OCI-LY3 (cell line): ENCODE measurements around the gene ZNF597.

Experiments
- EZH2phosphoT487 ChIP-seq: fragments of 200-600 bp; shearing (Covaris generic); IDR thresholded peaks from 2 replicates; pipeline ENCODE4 v1.6.1; 2018; ENCODE audit warnings: antibody characterized with exemption, mixed run types, low read depth
- TF ChIP-seq, protein P1 (sequence below): fragments of 200-600, 300-600 bp; sonication (generic); IDR thresholded peaks from 2 replicates; pipeline ENCODE4 v1.5.1; 2014; ENCODE audit warnings: antibody characterized with exemption, low read length, low read depth

GRCh38 chr16:3400446-3400778 is 42.9 kb downstream of the ZNF597 start:
- TF ChIP-seq, protein P1, sequence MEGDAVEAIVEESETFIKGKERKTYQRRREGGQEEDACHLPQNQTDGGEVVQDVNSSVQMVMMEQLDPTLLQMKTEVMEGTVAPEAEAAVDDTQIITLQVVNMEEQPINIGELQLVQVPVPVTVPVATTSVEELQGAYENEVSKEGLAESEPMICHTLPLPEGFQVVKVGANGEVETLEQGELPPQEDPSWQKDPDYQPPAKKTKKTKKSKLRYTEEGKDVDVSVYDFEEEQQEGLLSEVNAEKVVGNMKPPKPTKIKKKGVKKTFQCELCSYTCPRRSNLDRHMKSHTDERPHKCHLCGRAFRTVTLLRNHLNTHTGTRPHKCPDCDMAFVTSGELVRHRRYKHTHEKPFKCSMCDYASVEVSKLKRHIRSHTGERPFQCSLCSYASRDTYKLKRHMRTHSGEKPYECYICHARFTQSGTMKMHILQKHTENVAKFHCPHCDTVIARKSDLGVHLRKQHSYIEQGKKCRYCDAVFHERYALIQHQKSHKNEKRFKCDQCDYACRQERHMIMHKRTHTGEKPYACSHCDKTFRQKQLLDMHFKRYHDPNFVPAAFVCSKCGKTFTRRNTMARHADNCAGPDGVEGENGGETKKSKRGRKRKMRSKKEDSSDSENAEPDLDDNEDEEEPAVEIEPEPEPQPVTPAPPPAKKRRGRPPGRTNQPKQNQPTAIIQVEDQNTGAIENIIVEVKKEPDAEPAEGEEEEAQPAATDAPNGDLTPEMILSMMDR, result no peak
- no peak for TF ChIP-seq EZH2phosphoT487
